Erythroblast (primary cell): ENCODE measurements around the gene CALM1.
A peak's percentile ranks its signal among the peaks of the same experiment; 100 is the strongest.

Experiments
- DNase-seq, 2 experiments: peaks; one replicate each; lab custom pipeline; 2025; lab: John Stamatoyannopoulos, UW
- GATA1 ChIP-seq: IDR thresholded peaks from 2 replicates; pipeline ENCODE4 v1.6.1; 2011; ENCODE audit warnings: low read depth, mild to moderate bottlenecking, control low read depth, low read length, moderate library complexity
- POLR2A ChIP-seq: IDR thresholded peaks from 2 replicates; pipeline ENCODE4 v1.6.1; 2011; ENCODE audit warnings: mild to moderate bottlenecking, low read length

The CALM1 gene

DNA sequence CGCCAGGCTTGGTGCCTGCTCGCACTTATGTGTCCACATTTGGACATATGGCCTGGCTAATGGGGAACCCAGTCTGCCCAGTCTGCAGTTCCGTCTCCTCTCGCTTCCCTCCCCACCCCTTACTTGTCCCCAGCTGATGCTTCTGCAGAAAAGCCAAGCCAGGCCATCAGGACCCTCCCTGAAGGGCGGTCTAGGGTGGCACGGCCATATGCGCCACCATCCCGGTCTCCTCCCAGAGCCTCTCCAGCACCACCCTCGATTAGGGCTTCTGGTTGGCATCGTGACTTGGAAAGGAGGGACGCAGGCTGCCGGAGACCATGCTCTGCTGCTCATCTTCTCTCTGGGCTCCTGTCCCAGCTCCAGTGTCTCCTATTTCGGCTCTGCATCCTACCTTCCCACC lies 54.6 kb downstream of the CALM1 start:
- TF ChIP-seq GATA1 (no peak), POLR2A (no peak)
- no peak for DNase-seq

DNA sequence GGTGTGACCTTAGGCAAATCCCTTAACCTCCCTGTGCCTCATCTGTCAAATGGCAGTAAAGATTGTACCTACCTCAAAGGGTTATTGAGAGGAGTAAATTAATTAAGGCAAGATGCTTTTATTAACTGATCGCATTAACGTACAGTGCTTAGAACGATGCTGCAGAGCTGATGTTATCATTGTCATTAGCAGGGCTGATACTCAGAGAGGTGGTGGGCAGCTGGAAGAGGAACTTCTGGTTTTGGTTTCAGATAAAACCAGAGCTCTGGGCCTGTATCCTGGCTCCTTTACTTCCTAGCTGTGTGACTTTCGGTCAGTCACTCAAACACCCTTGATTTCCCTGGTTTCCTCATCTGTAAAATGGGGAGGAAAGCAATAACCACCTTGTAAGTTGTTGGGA lies 55.1 kb downstream of the CALM1 start:
- DNase-seq, result no peak
- TF ChIP-seq GATA1, result no peak
- TF ChIP-seq POLR2A, result no peak

DNA sequence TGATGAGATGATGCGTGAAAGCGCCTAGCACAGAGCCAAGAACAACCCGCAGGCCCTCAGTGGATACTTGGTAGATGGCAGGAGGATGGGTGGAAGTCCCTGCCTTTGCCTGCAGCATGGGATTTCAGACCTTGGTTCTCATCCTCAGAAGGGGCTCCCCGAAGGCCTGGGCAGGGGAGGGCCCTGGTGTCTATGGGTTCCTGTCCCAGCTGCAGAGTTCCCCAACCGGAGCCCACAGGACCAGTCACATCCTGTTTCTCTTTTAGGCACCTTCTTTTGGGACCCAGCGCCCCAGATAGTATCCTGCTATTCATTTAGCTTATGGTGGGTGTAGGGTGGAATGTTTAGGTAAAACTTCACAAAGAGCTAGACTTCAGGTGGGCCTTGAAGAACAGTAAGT lies 55.5 kb downstream of the CALM1 start:
- TF ChIP-seq GATA1 (no peak), POLR2A (no peak)
- no peak for DNase-seq

DNA sequence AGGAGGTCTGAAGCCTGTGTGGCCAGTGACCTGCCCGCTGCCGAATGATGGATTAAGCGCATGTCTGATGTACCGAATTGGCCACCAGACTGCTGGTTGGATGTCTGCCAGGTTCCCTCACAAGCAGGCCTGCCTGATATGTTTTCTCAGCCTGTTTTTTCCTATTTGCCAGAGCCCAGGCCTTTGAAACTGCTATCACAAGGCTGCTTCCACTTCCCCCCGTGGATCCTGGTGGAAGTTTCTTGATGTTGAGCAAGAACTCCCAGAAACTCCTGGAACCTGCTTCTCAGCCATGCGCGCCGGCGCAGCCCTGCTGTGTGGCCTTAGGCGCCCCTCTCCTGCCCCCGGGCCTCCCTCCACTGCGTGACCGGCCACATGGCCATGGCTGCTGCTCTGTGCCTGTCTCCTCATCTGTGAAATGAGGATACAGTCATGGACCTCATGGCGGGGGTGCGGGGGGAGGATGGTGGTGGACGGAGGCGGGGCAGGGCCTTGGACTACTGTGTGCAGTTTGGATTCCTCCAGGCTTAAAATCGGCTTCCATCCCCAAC lies 56.6 kb downstream of the CALM1 start:
- peak in 1 of 2 experiments; percentile 8 for DNase-seq
- TF ChIP-seq POLR2A, result no peak
- TF ChIP-seq GATA1, result no peak

DNA sequence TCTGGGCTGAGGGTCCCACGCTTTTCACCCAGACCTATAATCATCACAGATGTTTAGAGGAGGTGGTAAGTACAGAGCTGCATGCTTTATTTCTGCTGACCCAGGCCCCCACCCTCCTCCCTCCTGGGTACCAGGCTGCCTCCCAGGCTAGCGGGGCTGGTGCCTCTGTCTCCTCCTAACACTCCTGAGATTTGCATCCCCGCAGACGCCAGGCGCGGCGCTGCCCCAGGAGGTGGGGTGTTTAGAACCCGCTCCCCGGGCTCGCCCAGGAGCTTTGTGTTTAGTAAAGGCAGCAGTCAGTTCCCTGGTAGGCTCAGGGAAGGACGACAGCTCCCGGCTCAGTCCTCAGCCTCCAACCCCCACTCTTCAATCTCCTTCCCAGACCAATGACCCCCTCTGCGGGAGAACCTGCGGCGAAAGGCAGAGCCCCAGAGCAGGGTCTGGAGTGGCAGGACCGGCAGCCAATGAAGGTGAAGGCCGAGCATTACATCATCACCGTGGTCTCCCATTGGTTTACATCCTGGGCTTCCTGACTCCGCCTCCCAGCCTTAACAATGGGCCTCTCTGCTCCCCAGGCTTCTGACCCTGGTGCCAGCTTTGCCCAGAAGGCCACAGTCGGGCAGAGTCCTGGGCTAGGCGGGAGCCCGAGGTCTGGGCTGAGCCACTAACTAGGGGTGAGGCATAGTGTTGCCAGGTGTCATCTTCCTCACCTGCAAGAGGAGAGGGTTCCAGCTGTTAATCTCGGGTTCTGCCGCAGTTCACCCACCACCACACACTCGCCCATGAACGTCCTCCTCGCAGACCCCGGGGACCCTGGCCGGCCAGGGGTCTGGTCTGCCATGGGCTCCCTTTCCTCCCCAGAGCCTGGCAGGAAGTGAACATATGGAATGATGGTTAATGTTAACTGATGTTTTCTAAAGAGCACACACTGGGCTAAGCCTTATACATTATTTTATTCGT lies 57.5 kb downstream of the CALM1 start:
- DNase-seq, result peak; percentile 32 to 38

DNA sequence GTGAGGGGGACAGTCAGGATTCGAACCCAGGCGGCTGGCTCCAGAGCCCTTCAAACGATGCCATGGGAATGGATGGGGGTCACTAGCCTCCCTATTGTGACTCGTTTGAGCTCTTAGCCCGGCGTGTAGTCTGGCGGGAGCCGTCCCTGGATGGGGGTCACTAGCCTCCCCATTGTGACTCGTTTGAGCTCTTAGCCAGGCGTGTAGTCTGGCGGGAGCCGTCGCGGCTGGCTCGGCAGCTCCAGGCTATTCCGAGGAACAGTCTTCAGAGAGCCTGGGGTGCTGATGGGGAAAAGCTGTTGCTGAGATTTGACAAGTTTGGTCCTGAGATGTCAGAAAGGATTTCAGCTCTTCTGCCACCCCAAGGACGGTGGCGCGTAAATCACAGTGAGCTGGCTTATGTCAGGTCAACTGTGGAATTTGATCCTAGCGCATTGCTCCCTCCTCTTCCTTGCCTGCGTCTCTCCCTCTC lies 58.3 kb downstream of the CALM1 start:
- no peak for TF ChIP-seq GATA1
- TF ChIP-seq POLR2A, result no peak
- DNase-seq, result no peak

More for the DNA sequence above, 57.5 kb downstream of the CALM1 start:
- no peak for TF ChIP-seq POLR2A
- TF ChIP-seq GATA1, result no peak

DNA sequence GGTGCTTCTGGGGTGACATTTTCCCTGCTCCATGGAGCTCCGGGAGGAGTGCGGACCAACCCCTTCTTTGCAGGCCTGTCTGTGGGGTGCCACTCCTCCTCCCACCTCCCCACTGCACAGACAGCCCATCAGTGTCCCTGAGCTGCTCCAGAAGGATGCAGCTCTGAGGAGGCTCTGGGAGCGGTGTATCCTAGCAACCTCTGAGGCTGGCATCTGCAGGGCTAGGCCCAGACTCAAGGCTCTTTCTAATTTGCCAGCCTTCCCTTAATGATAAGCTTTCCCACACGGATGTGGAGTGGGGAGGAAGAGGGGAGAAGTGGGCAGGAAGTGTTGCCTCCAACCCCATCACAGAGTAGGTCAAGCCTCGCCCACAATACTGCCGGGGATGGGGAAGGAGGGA lies 59.7 kb downstream of the CALM1 start:
- no peak for DNase-seq
- TF ChIP-seq GATA1, result no peak
- no peak for TF ChIP-seq POLR2A

DNA sequence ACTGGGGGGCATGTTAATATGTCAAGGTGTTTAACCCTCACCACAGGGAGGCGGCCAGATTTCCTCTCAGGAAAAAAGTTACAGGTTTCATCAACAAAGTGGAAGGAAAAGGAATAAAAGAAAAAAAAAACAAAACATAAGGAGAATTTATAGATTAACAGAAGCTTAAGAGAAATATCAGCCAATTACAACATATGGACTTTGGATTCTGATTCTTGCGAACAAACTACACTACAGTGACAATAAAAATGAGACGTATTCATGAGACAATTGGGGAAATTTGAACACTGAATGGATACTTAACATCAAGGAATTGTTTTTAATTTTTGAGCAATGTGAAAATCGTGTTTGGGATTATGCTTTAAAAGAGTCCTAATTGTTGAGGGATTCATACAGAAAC lies 60.4 kb downstream of the CALM1 start:
- DNase-seq, result no peak
- TF ChIP-seq POLR2A, result no peak
- no peak for TF ChIP-seq GATA1
